GM21447 (cell line): Measurements from ENCODE around the gene PXK.

ENCODE experiments used
- ATAC-seq: cut with Tn5 transposase; IDR thresholded peaks from one replicate; pipeline ENCODE4 v1.9.1; 2021; ENCODE audit not compliant: unreplicated experiment

The PXK gene

DNA sequence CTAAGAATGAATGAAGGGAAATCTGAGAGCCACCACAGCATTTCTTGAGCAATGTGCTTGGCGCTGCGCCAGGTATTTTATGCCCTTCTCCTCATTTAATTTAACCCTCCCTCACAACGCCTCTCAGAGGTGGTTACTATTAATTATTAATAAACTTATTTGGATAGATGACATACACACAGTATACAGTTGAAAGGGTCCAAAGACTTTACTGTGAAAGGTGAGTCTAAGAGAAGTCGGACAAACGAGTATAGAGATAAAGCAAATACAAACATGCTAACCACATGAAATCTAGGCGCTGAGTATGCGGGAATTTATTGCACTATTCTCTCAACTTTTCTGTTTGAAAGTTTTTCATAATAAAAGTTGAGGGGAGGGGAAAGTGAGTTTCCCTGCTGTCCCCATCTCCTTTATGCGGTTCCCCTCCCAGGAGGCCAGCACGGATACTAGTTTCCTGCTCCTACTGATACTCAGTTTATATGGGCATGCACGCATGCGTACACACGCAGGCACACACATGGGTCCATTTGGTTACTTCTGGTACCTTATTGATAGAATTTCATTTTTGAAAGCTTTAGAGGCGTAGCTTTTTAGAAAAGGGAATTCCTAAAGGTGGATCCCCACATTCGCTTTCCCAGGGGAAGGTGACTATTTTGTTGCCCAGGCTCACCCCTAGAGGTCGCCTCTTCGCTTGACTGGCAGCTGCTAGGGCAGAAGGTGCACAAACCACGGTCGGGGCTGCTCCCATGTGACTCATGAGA is 130.7 kb downstream of the PXK start:
- peak; percentile 94 for ATAC-seq

DNA sequence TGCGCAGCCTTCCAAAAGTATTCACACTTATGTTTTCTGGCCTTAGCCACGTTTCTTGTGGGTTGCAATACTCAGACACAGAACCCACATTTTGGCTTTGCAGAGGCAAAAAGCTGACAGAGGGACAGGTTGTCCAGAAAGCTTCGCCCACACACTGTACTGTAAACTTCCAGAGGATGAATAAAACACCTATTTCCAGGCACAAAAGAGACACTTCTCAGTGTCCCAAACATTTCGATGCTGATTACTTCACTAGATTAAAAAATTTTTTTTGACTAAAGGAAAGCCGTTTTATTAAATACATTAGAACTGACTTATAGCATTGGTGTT is 131.2 kb downstream of the PXK start:
- ATAC-seq = no peak

DNA sequence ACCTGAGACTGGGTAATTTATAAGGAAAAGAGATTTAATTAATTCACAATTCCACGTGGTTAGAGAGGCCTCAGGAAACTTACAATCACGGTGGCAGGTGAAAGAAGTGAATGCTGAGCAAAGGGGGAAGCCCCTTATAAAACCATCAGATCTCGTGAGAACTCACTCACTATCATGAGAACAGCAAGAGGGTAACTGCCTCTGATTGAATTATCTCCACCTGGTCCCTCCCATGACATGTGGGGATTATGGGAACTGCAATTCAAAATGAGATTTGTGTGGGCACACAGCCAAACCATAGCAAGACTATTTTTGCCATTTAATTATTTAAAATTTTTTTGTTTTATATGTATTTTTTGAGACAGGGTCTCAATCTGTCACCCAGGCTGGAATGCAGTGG is 132.2 kb downstream of the PXK start:
- ATAC-seq = no peak

DNA sequence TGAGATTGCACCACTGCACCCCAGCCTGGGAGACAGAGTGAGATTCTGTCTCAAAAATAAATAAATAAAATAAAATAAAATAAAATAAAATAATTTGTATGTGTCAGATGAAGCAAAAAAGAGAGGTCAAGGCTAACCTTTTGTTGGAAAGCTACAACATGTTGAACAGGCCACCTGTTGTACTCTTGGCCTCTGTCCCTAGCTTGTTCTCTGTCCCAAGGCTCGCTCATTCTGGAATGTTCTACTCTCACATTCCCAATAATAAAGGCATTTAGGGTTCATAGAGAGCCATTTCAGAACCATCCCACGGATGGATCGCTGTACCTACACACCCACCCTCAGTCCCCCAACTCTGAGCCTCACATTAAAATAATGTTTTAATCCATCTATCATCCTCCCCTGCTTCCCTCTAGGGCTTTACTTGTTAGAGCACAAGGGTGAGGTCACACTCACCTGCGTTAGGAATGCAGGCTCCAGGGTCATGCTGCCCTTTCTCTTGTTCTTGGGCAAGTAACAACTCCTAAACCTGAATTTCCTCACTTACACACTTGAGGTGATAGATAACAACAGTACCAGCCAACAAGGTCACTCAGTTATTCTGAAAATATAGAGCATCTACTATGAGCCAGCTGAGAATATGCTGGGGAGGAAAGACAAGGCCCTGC is 134.3 kb downstream of the PXK start:
- no peak for ATAC-seq

DNA sequence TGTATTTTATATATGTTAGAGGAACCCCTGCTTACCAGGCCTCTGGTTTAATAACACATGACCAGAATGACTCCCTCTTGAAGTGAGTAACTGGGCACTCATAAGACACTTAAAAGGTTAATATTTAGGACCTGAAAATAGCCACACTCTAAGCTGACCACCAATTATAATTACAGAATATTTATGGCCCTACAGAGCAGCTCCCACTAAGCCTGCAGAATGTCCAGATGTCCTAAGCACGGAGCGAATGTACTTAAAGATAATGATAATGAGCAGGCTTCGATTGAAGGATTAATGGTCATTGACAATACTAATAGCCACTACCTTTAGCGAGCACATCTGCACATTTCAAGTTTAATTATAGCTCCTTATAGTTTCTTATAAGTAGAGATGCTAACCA is 136.4 kb downstream of the PXK start:
- ATAC-seq = no peak

DNA sequence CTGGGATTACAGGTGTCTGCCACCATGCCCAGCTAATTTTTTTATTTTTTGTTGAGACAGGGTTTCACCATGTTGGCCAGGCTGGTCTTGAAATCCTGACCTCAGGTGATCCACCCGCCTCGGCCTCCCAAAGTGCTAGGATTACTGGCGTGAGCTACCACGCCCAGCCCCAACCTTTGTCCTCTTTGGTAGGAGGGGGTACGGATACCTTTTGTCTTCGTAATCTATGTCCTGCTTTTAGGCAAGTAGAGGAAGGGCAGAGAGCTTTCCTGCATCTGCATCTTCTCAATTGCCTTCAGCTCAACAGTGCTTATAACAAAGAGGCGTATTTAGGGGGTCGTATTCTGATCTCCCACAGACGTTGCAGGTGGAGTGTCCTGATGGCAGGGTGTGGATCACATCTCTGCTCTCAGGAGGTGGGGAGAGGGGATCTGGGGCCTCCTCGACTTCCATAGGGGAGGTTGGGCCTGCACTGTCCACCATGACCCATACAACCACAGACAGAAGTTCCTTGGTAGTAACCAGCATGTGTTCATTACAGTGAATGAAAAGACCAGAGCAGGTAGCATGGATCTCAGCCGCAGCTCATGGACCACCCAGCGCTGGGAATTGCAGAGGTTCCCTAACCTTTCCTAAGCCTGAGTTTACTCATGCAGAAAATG is 137.8 kb downstream of the PXK start:
- ATAC-seq = no peak

DNA sequence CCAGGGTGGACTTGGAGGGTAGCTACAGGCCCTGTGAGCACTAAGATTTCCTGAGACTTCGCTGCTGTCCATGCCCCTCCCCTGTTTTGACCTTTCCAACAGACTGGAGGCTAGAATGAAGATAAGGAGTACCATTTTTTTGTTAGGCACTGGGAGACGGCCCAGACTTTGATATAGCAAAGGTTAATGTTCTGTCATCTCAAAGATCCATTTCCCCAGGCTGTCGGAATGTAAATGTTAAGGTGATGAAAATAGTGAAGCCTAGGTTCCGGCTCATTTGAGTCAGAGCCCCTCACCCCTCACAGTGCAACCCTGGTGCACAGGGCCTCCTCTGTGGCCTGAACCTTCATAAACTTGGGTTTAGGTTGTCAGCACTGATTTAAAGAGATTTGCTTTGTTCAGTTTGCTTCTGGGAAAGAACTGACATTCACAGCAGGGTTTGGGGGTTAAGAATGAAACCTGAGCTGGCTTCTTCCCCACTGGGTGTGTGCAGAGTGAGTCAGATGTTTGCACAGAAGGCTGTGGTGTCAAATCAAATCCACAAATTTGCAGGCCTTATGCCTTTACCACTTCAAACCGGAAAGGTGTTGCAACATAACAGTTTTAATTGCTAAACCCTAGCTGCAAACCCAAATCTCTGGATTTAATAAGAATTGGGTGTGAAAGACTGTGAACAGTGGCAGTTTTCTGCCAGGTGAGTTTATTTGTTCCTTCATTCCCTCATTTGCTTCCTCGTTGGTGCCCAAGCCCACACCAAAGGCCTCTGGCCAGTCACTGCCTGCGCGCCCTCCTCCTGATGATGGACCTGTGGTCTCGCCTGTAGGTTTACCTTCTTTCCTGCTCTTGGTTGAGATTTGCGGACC is 138.6 kb downstream of the PXK start:
- peak; percentile 58 for ATAC-seq

DNA sequence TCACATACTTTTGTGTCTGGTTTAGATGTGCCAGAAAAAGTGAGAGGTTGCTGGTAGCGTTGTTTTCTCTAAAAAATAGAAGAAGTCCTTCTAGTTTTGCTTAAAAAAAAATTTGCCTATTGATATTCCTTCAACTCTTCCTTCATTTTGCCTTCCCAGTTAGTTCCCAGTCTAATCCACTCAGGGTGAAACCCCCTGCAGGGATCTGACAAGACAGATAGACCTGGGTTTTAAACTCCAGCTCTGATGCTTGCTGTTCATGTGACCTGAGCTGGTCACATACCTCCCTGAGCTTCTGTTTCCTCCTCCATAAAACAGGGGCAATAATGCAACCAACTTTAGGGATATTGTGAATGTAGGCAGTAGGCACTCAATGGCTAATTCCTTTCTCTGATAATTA is 140.6 kb downstream of the PXK start:
- ATAC-seq = no peak

DNA sequence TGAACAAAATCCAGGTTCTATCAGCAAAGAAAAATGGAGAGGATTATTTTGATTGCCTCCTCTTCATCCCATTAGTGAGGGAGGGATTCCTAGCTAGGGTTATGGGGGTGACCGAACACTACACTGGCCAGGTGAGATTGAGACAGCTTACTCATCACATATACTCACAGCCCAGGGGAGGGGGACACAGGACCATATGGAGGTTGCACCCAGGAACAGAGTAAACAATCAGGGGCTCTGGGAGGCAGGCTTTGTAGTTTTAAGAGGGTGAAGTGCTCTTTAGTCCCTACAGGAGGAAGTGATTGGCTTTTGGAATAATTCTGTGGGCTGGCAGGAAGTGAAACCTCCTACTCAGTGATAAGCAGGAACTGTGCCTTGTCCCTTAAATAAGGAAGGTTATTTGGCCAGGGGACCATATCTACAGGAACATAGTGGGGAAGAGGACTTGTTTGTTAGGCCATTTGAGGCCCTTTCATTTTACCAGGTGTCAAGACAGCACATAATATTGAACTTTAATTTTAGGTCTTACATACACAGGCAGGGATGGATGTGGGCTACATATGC is 141.7 kb downstream of the PXK start:
- ATAC-seq = no peak

DNA sequence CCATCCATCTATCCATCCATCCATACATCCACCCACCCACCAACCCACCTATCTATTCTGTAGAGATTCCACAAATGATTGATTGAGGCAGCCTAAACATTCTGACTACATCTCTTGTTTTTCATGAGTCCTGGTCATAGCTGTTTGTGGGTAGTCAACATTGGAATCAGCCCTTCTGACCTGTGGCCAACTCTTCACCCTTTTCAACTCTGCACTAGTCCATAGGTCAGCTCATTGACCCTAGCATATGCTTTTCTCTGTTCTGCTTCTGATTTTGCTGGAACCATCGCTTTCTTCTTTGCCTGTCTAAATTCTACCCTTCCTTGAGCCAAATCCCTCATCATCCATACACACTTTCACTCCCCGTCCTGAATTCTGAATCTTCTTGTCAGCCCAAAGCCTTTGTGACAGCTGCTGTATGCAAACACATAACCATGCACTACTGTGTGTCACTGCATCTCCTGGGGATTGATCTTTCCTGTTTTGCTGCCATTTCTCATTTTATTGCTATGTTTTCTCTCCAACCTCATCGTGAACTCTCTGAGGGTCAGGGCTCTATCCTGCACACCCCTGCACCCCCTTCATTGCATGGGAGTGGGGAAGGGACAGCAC is 142.4 kb downstream of the PXK start:
- ATAC-seq = no peak
